ENCODE data around the gene TMEM125.

The TMEM125 gene

GRCh38 chr1:43269627-43270375 is at the start of gene TMEM125:
Gene TMEM125, plus strand, starts transcription at chr1:43269983. Its CDS starts 2,740 bp downstream, at chr1:43272723.
- Histone ChIP-seq H3K4me3 (ENCODE audit: low read depth in 1 of 2, low read length in 2 of 2) (no peak within 1 kb of the TSS), H3K27me3 (ENCODE audit: control insufficient read depth in 1 of 2, insufficient read depth in 2 of 2, low read length in 2 of 2) (peaks cover 4 to 14% of the 10 kb centered on the region in 2 donors), H3K27ac (ENCODE audit: low read depth, low read length) (no peak within 1 kb of the TSS), H3K9me3 (ENCODE audit: low read length) (no peaks in the 10 kb centered on the region), H3K36me3 (ENCODE audit: insufficient read depth, low read length) (no peaks in the 10 kb centered on the region), H3K4me1 (ENCODE audit: insufficient read depth, low read length) (no peaks in the 10 kb centered on the region), H3K9ac (ENCODE audit: low read length) (no peak within 1 kb of the TSS)

GRCh38 chr1:43220905-43221778 is 48.6 kb upstream of the TMEM125 start:
- no peaks in the 10 kb centered on the region for H3K27me3 ChIP-seq (ENCODE audit: control insufficient read depth in 1 of 2, insufficient read depth in 2 of 2, low read length in 2 of 2)
- no peak overlapping the region for H3K27ac ChIP-seq (ENCODE audit: low read depth, low read length)
- no peaks in the 10 kb centered on the region for H3K9me3 ChIP-seq (ENCODE audit: low read length)
- no peaks in the 10 kb centered on the region for H3K36me3 ChIP-seq (ENCODE audit: insufficient read depth, low read length)
- no peak overlapping the region for H3K4me3 ChIP-seq (ENCODE audit: low read depth in 1 of 2, low read length in 2 of 2)
- H3K4me1 ChIP-seq (ENCODE audit: insufficient read depth, low read length) = no peaks in the 10 kb centered on the region
- no peak overlapping the region for H3K9ac ChIP-seq (ENCODE audit: low read length)

- Histone ChIP-seq H3K9me3 (ENCODE audit: low read length) (no peaks in the 10 kb centered on the region), H3K27me3 (ENCODE audit: control insufficient read depth in 1 of 2, insufficient read depth in 2 of 2, low read length in 2 of 2) (no peaks in the 10 kb centered on the region), H3K9ac (ENCODE audit: low read length) (no peak overlapping the region), H3K4me3 (ENCODE audit: low read depth in 1 of 2, low read length in 2 of 2) (no peak overlapping the region), H3K27ac (ENCODE audit: low read depth, low read length) (no peak overlapping the region), H3K4me1 (ENCODE audit: insufficient read depth, low read length) (no peaks in the 10 kb centered on the region), H3K36me3 (ENCODE audit: insufficient read depth, low read length) (no peaks in the 10 kb centered on the region)
Observed at GRCh38 chr1:43221797-43222196, 48.0 kb upstream of the TMEM125 start.

- H3K27ac ChIP-seq (ENCODE audit: low read depth, low read length) = no peak overlapping the region
Observed at GRCh38 chr1:43222879-43223278, 46.9 kb upstream of the TMEM125 start.

GRCh38 chr1:43225168-43225567 is 44.6 kb upstream of the TMEM125 start:
- Histone ChIP-seq H3K9me3 (ENCODE audit: low read length) (no peaks in the 10 kb centered on the region), H3K27me3 (ENCODE audit: control insufficient read depth in 1 of 2, insufficient read depth in 2 of 2, low read length in 2 of 2) (no peaks in the 10 kb centered on the region), H3K36me3 (ENCODE audit: insufficient read depth, low read length) (no peaks in the 10 kb centered on the region), H3K9ac (ENCODE audit: low read length) (no peak overlapping the region), H3K4me3 (ENCODE audit: low read depth in 1 of 2, low read length in 2 of 2) (no peak overlapping the region), H3K4me1 (ENCODE audit: insufficient read depth, low read length) (peaks cover 3% of the 10 kb centered on the region), H3K27ac (ENCODE audit: low read depth, low read length) (no peak overlapping the region)

More at GRCh38 chr1:43222879-43223278, 46.9 kb upstream of the TMEM125 start:
- H3K4me3 ChIP-seq (ENCODE audit: low read depth in 1 of 2, low read length in 2 of 2) = no peak overlapping the region
- no peaks in the 10 kb centered on the region for H3K27me3 ChIP-seq (ENCODE audit: control insufficient read depth in 1 of 2, insufficient read depth in 2 of 2, low read length in 2 of 2)
- no peaks in the 10 kb centered on the region for H3K9me3 ChIP-seq (ENCODE audit: low read length)
- no peaks in the 10 kb centered on the region for H3K36me3 ChIP-seq (ENCODE audit: insufficient read depth, low read length)
- no peak overlapping the region for H3K9ac ChIP-seq (ENCODE audit: low read length)
- H3K4me1 ChIP-seq (ENCODE audit: insufficient read depth, low read length) = peaks cover 3% of the 10 kb centered on the region

- H3K27ac ChIP-seq (ENCODE audit: low read depth, low read length) = no peak overlapping the region
- H3K4me1 ChIP-seq (ENCODE audit: insufficient read depth, low read length) = peaks cover 3% of the 10 kb centered on the region
- no peak overlapping the region for H3K4me3 ChIP-seq (ENCODE audit: low read depth in 1 of 2, low read length in 2 of 2)
- no peaks in the 10 kb centered on the region for H3K36me3 ChIP-seq (ENCODE audit: insufficient read depth, low read length)
- H3K9me3 ChIP-seq (ENCODE audit: low read length) = no peaks in the 10 kb centered on the region
- no peaks in the 10 kb centered on the region for H3K27me3 ChIP-seq (ENCODE audit: control insufficient read depth in 1 of 2, insufficient read depth in 2 of 2, low read length in 2 of 2)
- no peak overlapping the region for H3K9ac ChIP-seq (ENCODE audit: low read length)
Observed at GRCh38 chr1:43227143-43227764, 42.5 kb upstream of the TMEM125 start.

- H3K27ac ChIP-seq (ENCODE audit: low read depth, low read length) = no peak overlapping the region
- no peaks in the 10 kb centered on the region for H3K27me3 ChIP-seq (ENCODE audit: control insufficient read depth in 1 of 2, insufficient read depth in 2 of 2, low read length in 2 of 2)
- H3K36me3 ChIP-seq (ENCODE audit: insufficient read depth, low read length) = no peaks in the 10 kb centered on the region
- no peaks in the 10 kb centered on the region for H3K9me3 ChIP-seq (ENCODE audit: low read length)
- no peak overlapping the region for H3K9ac ChIP-seq (ENCODE audit: low read length)
- H3K4me3 ChIP-seq (ENCODE audit: low read depth in 1 of 2, low read length in 2 of 2) = no peak overlapping the region
- H3K4me1 ChIP-seq (ENCODE audit: insufficient read depth, low read length) = peaks cover 3% of the 10 kb centered on the region
Observed at GRCh38 chr1:43229826-43230780, 39.7 kb upstream of the TMEM125 start.

- H3K9me3 ChIP-seq (ENCODE audit: low read length) = no peaks in the 10 kb centered on the region
- no peaks in the 10 kb centered on the region for H3K36me3 ChIP-seq (ENCODE audit: insufficient read depth, low read length)
- H3K27me3 ChIP-seq (ENCODE audit: control insufficient read depth in 1 of 2, insufficient read depth in 2 of 2, low read length in 2 of 2) = no peaks in the 10 kb centered on the region
- H3K27ac ChIP-seq (ENCODE audit: low read depth, low read length) = no peak overlapping the region
- H3K4me1 ChIP-seq (ENCODE audit: insufficient read depth, low read length) = peaks cover 2% of the 10 kb centered on the region
- H3K9ac ChIP-seq (ENCODE audit: low read length) = no peak overlapping the region
- H3K4me3 ChIP-seq (ENCODE audit: low read depth in 1 of 2, low read length in 2 of 2) = no peak overlapping the region
Observed at GRCh38 chr1:43232074-43232473, 37.7 kb upstream of the TMEM125 start.

- no peak overlapping the region for H3K4me3 ChIP-seq (ENCODE audit: low read depth in 1 of 2, low read length in 2 of 2)
- H3K27me3 ChIP-seq (ENCODE audit: control insufficient read depth in 1 of 2, insufficient read depth in 2 of 2, low read length in 2 of 2) = no peaks in the 10 kb centered on the region
- H3K9ac ChIP-seq (ENCODE audit: low read length) = no peak overlapping the region
- H3K4me1 ChIP-seq (ENCODE audit: insufficient read depth, low read length) = no peaks in the 10 kb centered on the region
- no peak overlapping the region for H3K27ac ChIP-seq (ENCODE audit: low read depth, low read length)
- no peaks in the 10 kb centered on the region for H3K9me3 ChIP-seq (ENCODE audit: low read length)
- no peaks in the 10 kb centered on the region for H3K36me3 ChIP-seq (ENCODE audit: insufficient read depth, low read length)
Observed at GRCh38 chr1:43232482-43232881, 37.3 kb upstream of the TMEM125 start.

- Histone ChIP-seq H3K4me1 (ENCODE audit: insufficient read depth, low read length) (no peaks in the 10 kb centered on the region), H3K27ac (ENCODE audit: low read depth, low read length) (no peak overlapping the region)
Observed at GRCh38 chr1:43233631-43234030, 36.2 kb upstream of the TMEM125 start.

More at GRCh38 chr1:43233631-43234030, 36.2 kb upstream of the TMEM125 start:
- H3K9me3 ChIP-seq (ENCODE audit: low read length) = no peaks in the 10 kb centered on the region
- H3K27me3 ChIP-seq (ENCODE audit: control insufficient read depth in 1 of 2, insufficient read depth in 2 of 2, low read length in 2 of 2) = no peaks in the 10 kb centered on the region
- no peak overlapping the region for H3K4me3 ChIP-seq (ENCODE audit: low read depth in 1 of 2, low read length in 2 of 2)
- H3K9ac ChIP-seq (ENCODE audit: low read length) = no peak overlapping the region
- no peaks in the 10 kb centered on the region for H3K36me3 ChIP-seq (ENCODE audit: insufficient read depth, low read length)

Data from muscle layer of colon (tissue), 2 donors.